Neural cell (in vitro differentiated cells): ENCODE results near the gene TYW5. TPM values are rescaled to one million over a fixed set of nuclear protein-coding genes. Genes with fewer than 3 reads are reported as not detected.

ENCODE experiments used
- H2AFZ ChIP-seq: fragments of 200-600, 300-800 bp; sonication (generic), shearing (Covaris generic); 2 replicates; pipeline ENCODE4 v1.6.0; 2014; ENCODE audit warnings: low read depth, mild to moderate bottlenecking, antibody characterized with exemption, low read length, moderate library complexity
- H3F3A ChIP-seq: fragments of 200-600 bp; shearing (Covaris generic); 2 replicates; pipeline ENCODE4 v1.6.1; 2016; ENCODE audit warnings: mild to moderate bottlenecking, moderate library complexity, mixed read lengths, antibody characterized with exemption, low read length; ENCODE audit not compliant: insufficient read depth, poor library complexity, severe bottlenecking
- H3K27ac ChIP-seq: fragments of 200-600, 300-800 bp; sonication (generic), shearing (Covaris generic); 2 replicates; pipeline ENCODE4 v1.5.1; 2014; ENCODE audit warnings: mild to moderate bottlenecking, low read length, moderate library complexity
- H3K27me3 ChIP-seq: fragments of 300-800, 200-600 bp; sonication (generic), shearing (Covaris generic); 2 replicates; pipeline ENCODE4 v1.6.0; 2014; ENCODE audit warnings: mild to moderate bottlenecking, low read depth, low read length, moderate library complexity; ENCODE audit not compliant: insufficient read depth
- H3K36me3 ChIP-seq: fragments of 300-800, 200-600 bp; sonication (generic), shearing (Covaris generic); 2 replicates; pipeline ENCODE4 v1.5.1; 2014; ENCODE audit warnings: mild to moderate bottlenecking, antibody characterized with exemption, low read length, moderate library complexity; ENCODE audit not compliant: insufficient read depth
- H3K4me2 ChIP-seq: fragments of 300-800, 200-600 bp; sonication (generic), shearing (Covaris generic); 2 replicates; pipeline ENCODE4 v1.6.0; 2014; ENCODE audit warnings: mild to moderate bottlenecking, low read length
- H3K4me3 ChIP-seq: fragments of 300-800, 200-600 bp; sonication (generic), shearing (Covaris generic); 2 replicates; pipeline ENCODE4 v1.5.1; 2014; ENCODE audit warnings: mild to moderate bottlenecking, low read length, moderate library complexity
- H3K79me2 ChIP-seq: fragments of 200-600 bp; shearing (Covaris generic); replicated peaks from 2 replicates; pipeline ENCODE4 v1.6.0; 2014; ENCODE audit warnings: mild to moderate bottlenecking, low read length, moderate library complexity; ENCODE audit not compliant: insufficient read depth
- H3K9ac ChIP-seq: fragments of 300-800, 200-600 bp; sonication (generic), shearing (Covaris generic); 2 replicates; pipeline ENCODE4 v1.6.1; 2016; ENCODE audit warnings: mild to moderate bottlenecking, low read length, mixed read lengths
- H3K9me2 ChIP-seq: fragments of 200-600 bp; shearing (Covaris generic); 2 replicates; pipeline ENCODE4 v1.6.1; 2016; ENCODE audit warnings: mild to moderate bottlenecking, low read length, mixed read lengths; ENCODE audit not compliant: insufficient read depth
- H3K9me3 ChIP-seq: fragments of 200-600, 300-800 bp; sonication (generic), shearing (Covaris generic); 2 replicates; pipeline ENCODE4 v1.6.1; 2016; ENCODE audit warnings: mild to moderate bottlenecking, mixed run types, low read length, moderate library complexity, mixed read lengths
- H4K20me1 ChIP-seq: fragments of 200-600 bp; shearing (Covaris generic); 2 replicates; pipeline ENCODE4 v1.6.1; 2016; ENCODE audit warnings: mild to moderate bottlenecking, mixed run types; ENCODE audit not compliant: insufficient read depth
- EP300 ChIP-seq: fragments of 450-650 bp; conservative IDR thresholded peaks from 2 replicates; pipeline ENCODE4 v1.6.1; 2014; ENCODE audit warnings: antibody characterized with exemption, mild to moderate bottlenecking, moderate library complexity; ENCODE audit not compliant: poor library complexity, severe bottlenecking
- EZH2 ChIP-seq: fragments of 200-600, 300-800 bp; shearing (Covaris generic), sonication (generic); IDR thresholded peaks from 2 replicates; pipeline ENCODE4 v1.6.1; 2014; ENCODE audit warnings: antibody characterized with exemption, low read length, borderline replicate concordance, mild to moderate bottlenecking; ENCODE audit not compliant: insufficient read depth, poor library complexity, severe bottlenecking
- MXI1 ChIP-seq: fragments of 450-650 bp; conservative IDR thresholded peaks from 2 replicates; pipeline ENCODE4 v1.6.1; 2014; ENCODE audit warnings: antibody characterized with exemption, mild to moderate bottlenecking; ENCODE audit not compliant: poor library complexity, severe bottlenecking
- POLR2AphosphoS5 ChIP-seq: IDR thresholded peaks from 2 replicates; pipeline ENCODE4 v1.6.1; 2012
- RAD21 ChIP-seq: fragments of 450-650 bp; conservative IDR thresholded peaks from 2 replicates; pipeline ENCODE4 v1.6.1; 2014; ENCODE audit warnings: antibody characterized with exemption, mild to moderate bottlenecking, moderate library complexity
- SMC3 ChIP-seq: fragments of 450-650 bp; conservative IDR thresholded peaks from 2 replicates; pipeline ENCODE4 v1.6.1; 2014; ENCODE audit warnings: antibody characterized with exemption, mild to moderate bottlenecking, moderate library complexity; ENCODE audit not compliant: poor library complexity
- TAF1 ChIP-seq: IDR thresholded peaks from 2 replicates; pipeline ENCODE4 v1.6.1; 2012; ENCODE audit warnings: low read depth
- polyA plus RNA-seq: library from polyadenylated mRNA; depleted of rRNA; stranded (reverse); fragments of >200 nt; gene quantifications from 2 replicates; pipeline ENCODE4 v1.2.3, GENCODE V29; 2014
- TF ChIP-seq, protein P1 (sequence below): fragments of 450-650 bp; IDR thresholded peaks from 2 replicates; pipeline ENCODE4 v1.5.1; 2014; ENCODE audit warnings: antibody characterized with exemption, mild to moderate bottlenecking, moderate library complexity; ENCODE audit not compliant: poor library complexity, severe bottlenecking
- TF ChIP-seq, protein P2 (sequence below): IDR thresholded peaks from 2 replicates; pipeline ENCODE4 v1.6.1; 2012; ENCODE audit warnings: borderline replicate concordance

The TYW5 gene
- polyA plus RNA-seq, 1 donor from 2014 or later, result 15.2 TPM

DNA sequence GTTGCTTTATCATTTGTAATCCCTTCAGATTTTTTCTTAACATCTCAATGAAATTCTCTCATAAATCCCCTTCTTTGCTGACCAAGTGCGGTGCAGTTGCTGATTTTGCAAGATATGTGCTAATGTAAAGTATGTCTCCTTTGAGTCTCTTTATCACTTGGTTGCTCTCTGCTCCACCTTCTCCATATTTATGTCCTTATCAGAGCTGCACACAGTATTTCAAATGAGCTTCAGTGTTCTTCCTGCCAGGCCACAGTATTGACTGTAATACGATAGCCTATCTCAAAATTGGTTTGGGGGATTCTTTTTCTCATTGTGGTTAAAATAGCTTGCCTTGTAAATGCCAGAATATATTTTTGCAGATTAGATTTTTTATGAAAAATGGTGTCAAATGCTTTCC lies 32.3 kb upstream of the TYW5 start:
- H3F3A ChIP-seq, result no peaks in the 10 kb centered on the region
- H3K79me2 ChIP-seq, result no peaks in the 10 kb centered on the region
- H3K9me3 ChIP-seq, result no peaks in the 10 kb centered on the region
- H3K36me3 ChIP-seq, result no peaks in the 10 kb centered on the region
- H3K27me3 ChIP-seq, result no peaks in the 10 kb centered on the region
- no peaks in the 10 kb centered on the region for H3K9me2 ChIP-seq
- no peak overlapping the region for H3K4me2 ChIP-seq
- no peak overlapping the region for H3K4me3 ChIP-seq
- no peaks in the 10 kb centered on the region for H4K20me1 ChIP-seq
- no peak overlapping the region for H3K9ac ChIP-seq
- no peak for TF ChIP-seq EP300
- TF ChIP-seq SMC3, result no peak
- no peak for TF ChIP-seq EZH2
- no peak for TF ChIP-seq TAF1
- TF ChIP-seq, protein P1, sequence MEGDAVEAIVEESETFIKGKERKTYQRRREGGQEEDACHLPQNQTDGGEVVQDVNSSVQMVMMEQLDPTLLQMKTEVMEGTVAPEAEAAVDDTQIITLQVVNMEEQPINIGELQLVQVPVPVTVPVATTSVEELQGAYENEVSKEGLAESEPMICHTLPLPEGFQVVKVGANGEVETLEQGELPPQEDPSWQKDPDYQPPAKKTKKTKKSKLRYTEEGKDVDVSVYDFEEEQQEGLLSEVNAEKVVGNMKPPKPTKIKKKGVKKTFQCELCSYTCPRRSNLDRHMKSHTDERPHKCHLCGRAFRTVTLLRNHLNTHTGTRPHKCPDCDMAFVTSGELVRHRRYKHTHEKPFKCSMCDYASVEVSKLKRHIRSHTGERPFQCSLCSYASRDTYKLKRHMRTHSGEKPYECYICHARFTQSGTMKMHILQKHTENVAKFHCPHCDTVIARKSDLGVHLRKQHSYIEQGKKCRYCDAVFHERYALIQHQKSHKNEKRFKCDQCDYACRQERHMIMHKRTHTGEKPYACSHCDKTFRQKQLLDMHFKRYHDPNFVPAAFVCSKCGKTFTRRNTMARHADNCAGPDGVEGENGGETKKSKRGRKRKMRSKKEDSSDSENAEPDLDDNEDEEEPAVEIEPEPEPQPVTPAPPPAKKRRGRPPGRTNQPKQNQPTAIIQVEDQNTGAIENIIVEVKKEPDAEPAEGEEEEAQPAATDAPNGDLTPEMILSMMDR, result no peak
- TF ChIP-seq, protein P2, sequence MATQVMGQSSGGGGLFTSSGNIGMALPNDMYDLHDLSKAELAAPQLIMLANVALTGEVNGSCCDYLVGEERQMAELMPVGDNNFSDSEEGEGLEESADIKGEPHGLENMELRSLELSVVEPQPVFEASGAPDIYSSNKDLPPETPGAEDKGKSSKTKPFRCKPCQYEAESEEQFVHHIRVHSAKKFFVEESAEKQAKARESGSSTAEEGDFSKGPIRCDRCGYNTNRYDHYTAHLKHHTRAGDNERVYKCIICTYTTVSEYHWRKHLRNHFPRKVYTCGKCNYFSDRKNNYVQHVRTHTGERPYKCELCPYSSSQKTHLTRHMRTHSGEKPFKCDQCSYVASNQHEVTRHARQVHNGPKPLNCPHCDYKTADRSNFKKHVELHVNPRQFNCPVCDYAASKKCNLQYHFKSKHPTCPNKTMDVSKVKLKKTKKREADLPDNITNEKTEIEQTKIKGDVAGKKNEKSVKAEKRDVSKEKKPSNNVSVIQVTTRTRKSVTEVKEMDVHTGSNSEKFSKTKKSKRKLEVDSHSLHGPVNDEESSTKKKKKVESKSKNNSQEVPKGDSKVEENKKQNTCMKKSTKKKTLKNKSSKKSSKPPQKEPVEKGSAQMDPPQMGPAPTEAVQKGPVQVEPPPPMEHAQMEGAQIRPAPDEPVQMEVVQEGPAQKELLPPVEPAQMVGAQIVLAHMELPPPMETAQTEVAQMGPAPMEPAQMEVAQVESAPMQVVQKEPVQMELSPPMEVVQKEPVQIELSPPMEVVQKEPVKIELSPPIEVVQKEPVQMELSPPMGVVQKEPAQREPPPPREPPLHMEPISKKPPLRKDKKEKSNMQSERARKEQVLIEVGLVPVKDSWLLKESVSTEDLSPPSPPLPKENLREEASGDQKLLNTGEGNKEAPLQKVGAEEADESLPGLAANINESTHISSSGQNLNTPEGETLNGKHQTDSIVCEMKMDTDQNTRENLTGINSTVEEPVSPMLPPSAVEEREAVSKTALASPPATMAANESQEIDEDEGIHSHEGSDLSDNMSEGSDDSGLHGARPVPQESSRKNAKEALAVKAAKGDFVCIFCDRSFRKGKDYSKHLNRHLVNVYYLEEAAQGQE, result no peak
- no peak for TF ChIP-seq RAD21
- no peak for TF ChIP-seq POLR2AphosphoS5
- TF ChIP-seq MXI1, result no peak
- H3K27ac ChIP-seq, result no peak overlapping the region
- H2AFZ ChIP-seq, result no peak overlapping the region

DNA sequence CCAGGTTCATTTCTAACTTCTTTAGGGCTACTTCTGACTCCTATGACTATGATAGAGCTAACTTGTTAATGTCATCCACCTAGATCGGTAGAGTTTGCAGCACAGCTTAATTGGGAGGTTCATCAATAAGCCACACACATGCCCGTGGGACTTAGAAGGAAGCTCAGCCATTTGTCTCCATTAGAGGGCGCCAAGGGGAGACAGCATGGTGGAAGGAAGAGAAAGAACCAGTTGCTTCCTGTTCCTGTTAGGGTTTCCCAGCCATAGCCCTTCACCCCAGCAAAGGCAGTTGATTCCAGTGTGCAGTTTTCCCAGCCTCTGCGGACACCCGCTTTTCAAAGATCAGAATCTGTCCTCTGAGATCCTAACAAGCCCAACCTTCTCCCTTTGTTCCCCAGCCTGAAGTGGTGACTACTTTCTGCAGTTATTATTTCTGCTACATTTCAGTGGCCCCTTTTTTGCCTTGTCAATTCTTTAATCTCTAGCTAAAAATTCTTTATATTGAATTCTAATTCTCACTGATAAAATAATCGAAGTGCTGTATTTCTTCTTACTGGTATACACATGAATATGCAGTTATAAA lies 30.4 kb upstream of the TYW5 start:
- Histone ChIP-seq H3K9me3 (no peaks in the 10 kb centered on the region), H3K9me2 (no peaks in the 10 kb centered on the region), H3F3A (no peaks in the 10 kb centered on the region), H3K4me2 (no peak overlapping the region), H3K4me3 (no peak overlapping the region), H3K36me3 (no peaks in the 10 kb centered on the region), H3K79me2 (no peaks in the 10 kb centered on the region), H4K20me1 (no peaks in the 10 kb centered on the region), H3K27me3 (no peaks in the 10 kb centered on the region), H3K27ac (no peak overlapping the region), H3K9ac (no peak overlapping the region), H2AFZ (no peak overlapping the region)
- TF ChIP-seq SMC3, result peak; percentile 75
- TF ChIP-seq RAD21, result peak; percentile 74
- TF ChIP-seq, protein P1, result peak; percentile 74
- no peak for TF ChIP-seq EZH2
- TF ChIP-seq, protein P2, result no peak
